Measurements from ENCODE around the gene CCDC85C. TPM values are rescaled to one million over a fixed set of nuclear protein-coding genes. Genes with fewer than 3 reads are reported as not detected.
A peak's percentile ranks its signal among the peaks of the same experiment; 100 is the strongest.

CCDC85C gene
- total RNA-seq, 1 donor from 2014 or later = 41.0 TPM

GRCh38 chr14:99511421-99512109, 92.4 kb downstream of the CCDC85C start:
- Histone ChIP-seq H3K27me3 (ENCODE audit: low read depth) (no peaks in the 10 kb centered on the region), H3K36me3 (peaks cover 77% of the 10 kb centered on the region), H3K9me3 (replicated peaks) (no peaks in the 10 kb centered on the region), H3K27ac (replicated peaks) (peak overlapping the region; percentile 61), H3K4me3 (no peak overlapping the region), H3K4me1 (peaks cover 19% of the 10 kb centered on the region)
- intact Hi-C loops (cut with micrococcal nuclease) = no loop called here
- TF ChIP-seq CTCF (IDR thresholded peaks at IDR 0.05; ENCODE audit: borderline replicate concordance) = no peak
- DNase-seq = peak; percentile 51

GRCh38 chr14:99510556-99511139, 93.4 kb downstream of the CCDC85C start:
- H3K27me3 ChIP-seq (ENCODE audit: low read depth) = no peaks in the 10 kb centered on the region
- TF ChIP-seq CTCF (IDR thresholded peaks at IDR 0.05; ENCODE audit: borderline replicate concordance) = no peak
- intact Hi-C loops (cut with micrococcal nuclease) = no loop called here
- DNase-seq = no peak
- no peak overlapping the region for H3K4me3 ChIP-seq
- H3K9me3 ChIP-seq (replicated peaks) = no peaks in the 10 kb centered on the region
- H3K4me1 ChIP-seq = peaks cover 27% of the 10 kb centered on the region
- peaks cover 86% of the 10 kb centered on the region for H3K36me3 ChIP-seq
- no peak overlapping the region for H3K27ac ChIP-seq (replicated peaks)

- no peak overlapping the region for H3K27ac ChIP-seq (replicated peaks)
- peaks cover 32% of the 10 kb centered on the region for H3K4me1 ChIP-seq
- no peak for TF ChIP-seq CTCF (IDR thresholded peaks at IDR 0.05; ENCODE audit: borderline replicate concordance)
- no peak overlapping the region for H3K4me3 ChIP-seq
- no peaks in the 10 kb centered on the region for H3K9me3 ChIP-seq (replicated peaks)
- DNase-seq = no peak
- H3K36me3 ChIP-seq = peaks cover 87% of the 10 kb centered on the region
- intact Hi-C loops (cut with micrococcal nuclease) = no loop called here
- H3K27me3 ChIP-seq (ENCODE audit: low read depth) = no peaks in the 10 kb centered on the region
Measured at GRCh38 chr14:99509871-99510555, 94.0 kb downstream of the CCDC85C start.

- Histone ChIP-seq H3K27ac (replicated peaks) (no peak overlapping the region), H3K9me3 (replicated peaks) (no peaks in the 10 kb centered on the region), H3K4me1 (peaks cover 33% of the 10 kb centered on the region), H3K27me3 (ENCODE audit: low read depth) (no peaks in the 10 kb centered on the region), H3K36me3 (peaks cover 85% of the 10 kb centered on the region), H3K4me3 (no peak overlapping the region)
- DNase-seq = no peak
- TF ChIP-seq CTCF (IDR thresholded peaks at IDR 0.05; ENCODE audit: borderline replicate concordance) = no peak
- intact Hi-C loops (cut with micrococcal nuclease) = no loop called here
Measured at GRCh38 chr14:99508896-99509629, 94.9 kb downstream of the CCDC85C start.

GRCh38 chr14:99507860-99508640, 96.0 kb downstream of the CCDC85C start:
- no peaks in the 10 kb centered on the region for H3K9me3 ChIP-seq (replicated peaks)
- no peak for TF ChIP-seq CTCF (IDR thresholded peaks at IDR 0.05; ENCODE audit: borderline replicate concordance)
- intact Hi-C loops (cut with micrococcal nuclease) = no loop called here
- no peak for DNase-seq
- peaks cover 89% of the 10 kb centered on the region for H3K36me3 ChIP-seq
- no peak overlapping the region for H3K27ac ChIP-seq (replicated peaks)
- no peak overlapping the region for H3K4me3 ChIP-seq
- peaks cover 33% of the 10 kb centered on the region for H3K4me1 ChIP-seq
- H3K27me3 ChIP-seq (ENCODE audit: low read depth) = no peaks in the 10 kb centered on the region
